OCI-LY7 (cell line): ENCODE data around the gene GLIPR1L1. TPM values are rescaled to one million over a fixed set of nuclear protein-coding genes. Genes with fewer than 3 reads are reported as not detected.

Experiments used
- BruUV-seq: library from RNA; stranded (reverse); fragments of 400-500 nt; replicated peaks from 2 replicates; lab custom pipeline; 2021; lab: Mats Ljungman, UMichigan
- CTCF ChIA-PET: fragments of 300-600 bp; sonication (Branson Sonifier 250); formaldehyde crosslinking; loops from one replicate; lab custom pipeline; 2022; ENCODE audit warnings: antibody characterized with exemption; ENCODE audit not compliant: unreplicated experiment; lab: Charles Lee
- POLR2A ChIA-PET: fragments of 300-600 bp; sonication (Branson Sonifier 250); formaldehyde crosslinking; loops from one replicate; lab custom pipeline; 2022; ENCODE audit warnings: antibody characterized with exemption; lab: Charles Lee
- DNase-seq: peaks from one replicate; pipeline ENCODE4 v3.0.0-alpha.2; 2015; ENCODE audit warnings: low spot score
- H2AFZ ChIP-seq: fragments of 200-600 bp; sonication (generic), shearing (Covaris generic); 2 replicates; pipeline ENCODE4 v1.6.1; 2014; ENCODE audit warnings: mild to moderate bottlenecking, antibody characterized with exemption, low read length, moderate library complexity
- H3K27ac ChIP-seq: fragments of 200-600 bp; sonication (generic); 2 replicates; pipeline ENCODE4 v1.5.1; 2014; ENCODE audit warnings: mixed run types, low read depth, mild to moderate bottlenecking, moderate library complexity, low read length, inconsistent platforms; ENCODE audit not compliant: poor library complexity, severe bottlenecking
- H3K36me3 ChIP-seq: fragments of 200-600 bp; sonication (generic); 2 replicates; pipeline ENCODE4 v1.6.1; 2014; ENCODE audit warnings: mild to moderate bottlenecking, antibody characterized with exemption, low read length, moderate library complexity, mixed read lengths; ENCODE audit not compliant: insufficient read depth
- H3K4me1 ChIP-seq: fragments of 200-600 bp; sonication (generic); 2 replicates; pipeline ENCODE4 v1.5.1; 2014; ENCODE audit warnings: mild to moderate bottlenecking, low read length; ENCODE audit not compliant: insufficient read depth, poor library complexity, severe bottlenecking
- H3K4me2 ChIP-seq: fragments of 200-600 bp; sonication (generic); 2 replicates; pipeline ENCODE4 v1.6.1; 2014; ENCODE audit warnings: mild to moderate bottlenecking, low read length
- H3K4me3 ChIP-seq: fragments of 200-600 bp; sonication (generic); 2 replicates; pipeline ENCODE4 v1.5.1; 2014; ENCODE audit warnings: mild to moderate bottlenecking, low read depth, low read length; ENCODE audit not compliant: poor library complexity, severe bottlenecking
- H3K79me2 ChIP-seq: fragments of 200-600 bp; sonication (generic); 2 replicates; pipeline ENCODE4 v1.6.1; 2016; ENCODE audit warnings: low read depth, mild to moderate bottlenecking, low read length, moderate library complexity, mixed read lengths; ENCODE audit not compliant: insufficient read depth
- H3K9me2 ChIP-seq: fragments of 200-600 bp; sonication (generic); 2 replicates; pipeline ENCODE4 v1.6.1; 2016; ENCODE audit warnings: mild to moderate bottlenecking, low read length, mixed read lengths; ENCODE audit not compliant: insufficient read depth
- H3K9me3 ChIP-seq: fragments of 200-600 bp; sonication (generic); 2 replicates; pipeline ENCODE4 v1.6.1; 2014; ENCODE audit warnings: mild to moderate bottlenecking, mixed run types, low read length, mixed read lengths
- H4K20me1 ChIP-seq: fragments of 200-600 bp; sonication (generic); 2 replicates; pipeline ENCODE4 v1.6.1; 2014; ENCODE audit warnings: mild to moderate bottlenecking, antibody characterized with exemption, low read length, moderate library complexity, mixed read lengths; ENCODE audit not compliant: insufficient read depth
- EZH2phosphoT487 ChIP-seq: fragments of 200-600 bp; sonication (generic); IDR thresholded peaks from 2 replicates; pipeline ENCODE4 v1.6.1; 2018; ENCODE audit warnings: low read depth, borderline replicate concordance, mild to moderate bottlenecking, mixed run types, antibody characterized with exemption, low read length, moderate library complexity, mixed read lengths
- intact Hi-C: fragments of 100-400 bp; cut with micrococcal nuclease; formaldehyde crosslinking; loops from one replicate; pipeline ENCODE4 v1.10.0; 2022; ENCODE audit not compliant: unreplicated experiment
- total RNA-seq, 2 experiments: library from RNA; depleted of rRNA in 1 of 2; stranded (reverse); fragments of >200 nt in 1 of 2; shearing (Covaris generic) in 1 of 2; gene quantifications; 2 replicates each; pipeline ENCODE4 v1.2.3, GENCODE V29; 2014 to 2022
- TF ChIP-seq, protein P1 (sequence below): fragments of 200-600 bp; sonication (generic); conservative IDR thresholded peaks from 2 replicates; pipeline ENCODE4 v1.5.1; 2014; ENCODE audit warnings: mild to moderate bottlenecking, antibody characterized with exemption, low read length, moderate library complexity, mixed read lengths

GLIPR1L1 gene
- total RNA-seq, 2 experiments from 2014 or later = not detected

GRCh38 chr12:75349946-75350345 lies 15.5 kb downstream of the GLIPR1L1 start:
- no peaks in the 10 kb centered on the region for H4K20me1 ChIP-seq
- H3K4me3 ChIP-seq = no peak overlapping the region
- no peaks in the 10 kb centered on the region for H3K9me2 ChIP-seq
- no peak overlapping the region for H2AFZ ChIP-seq
- no peak overlapping the region for H3K4me2 ChIP-seq
- TF ChIP-seq, protein P1, sequence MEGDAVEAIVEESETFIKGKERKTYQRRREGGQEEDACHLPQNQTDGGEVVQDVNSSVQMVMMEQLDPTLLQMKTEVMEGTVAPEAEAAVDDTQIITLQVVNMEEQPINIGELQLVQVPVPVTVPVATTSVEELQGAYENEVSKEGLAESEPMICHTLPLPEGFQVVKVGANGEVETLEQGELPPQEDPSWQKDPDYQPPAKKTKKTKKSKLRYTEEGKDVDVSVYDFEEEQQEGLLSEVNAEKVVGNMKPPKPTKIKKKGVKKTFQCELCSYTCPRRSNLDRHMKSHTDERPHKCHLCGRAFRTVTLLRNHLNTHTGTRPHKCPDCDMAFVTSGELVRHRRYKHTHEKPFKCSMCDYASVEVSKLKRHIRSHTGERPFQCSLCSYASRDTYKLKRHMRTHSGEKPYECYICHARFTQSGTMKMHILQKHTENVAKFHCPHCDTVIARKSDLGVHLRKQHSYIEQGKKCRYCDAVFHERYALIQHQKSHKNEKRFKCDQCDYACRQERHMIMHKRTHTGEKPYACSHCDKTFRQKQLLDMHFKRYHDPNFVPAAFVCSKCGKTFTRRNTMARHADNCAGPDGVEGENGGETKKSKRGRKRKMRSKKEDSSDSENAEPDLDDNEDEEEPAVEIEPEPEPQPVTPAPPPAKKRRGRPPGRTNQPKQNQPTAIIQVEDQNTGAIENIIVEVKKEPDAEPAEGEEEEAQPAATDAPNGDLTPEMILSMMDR = no peak
- TF ChIP-seq EZH2phosphoT487 = no peak
- no peaks in the 10 kb centered on the region for H3K9me3 ChIP-seq
- H3K36me3 ChIP-seq = no peaks in the 10 kb centered on the region
- BruUV-seq = no TSS peak
- no peaks in the 10 kb centered on the region for H3K79me2 ChIP-seq
- DNase-seq = no peak
- ChIA-PET POLR2A (no interaction called here), CTCF (no interaction called here)
- H3K4me1 ChIP-seq = no peaks in the 10 kb centered on the region
- intact Hi-C loops = no loop called here
- no peak overlapping the region for H3K27ac ChIP-seq

DNA sequence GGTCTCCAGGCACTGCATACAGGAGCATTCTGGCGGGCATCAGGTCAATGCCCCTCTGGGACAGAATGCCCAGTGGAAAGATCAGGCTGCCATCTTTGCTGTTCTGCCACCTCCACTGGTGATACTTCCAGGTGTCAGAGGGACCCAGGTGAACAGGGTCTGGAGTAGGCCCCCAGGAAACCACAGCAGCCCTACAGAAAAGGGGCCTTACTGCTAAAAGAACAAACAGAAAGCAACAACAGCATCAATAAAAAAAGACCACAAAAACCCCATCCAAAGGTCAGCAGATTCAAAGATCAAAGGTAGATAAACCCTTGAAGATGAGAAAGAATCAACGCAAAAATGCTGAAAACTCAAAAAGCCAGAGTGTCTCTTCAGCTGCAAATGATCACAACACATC lies 15.9 kb downstream of the GLIPR1L1 start:
- intact Hi-C loops = no loop called here
- Histone ChIP-seq H3K79me2 (no peaks in the 10 kb centered on the region), H3K36me3 (no peaks in the 10 kb centered on the region), H3K27ac (no peak overlapping the region), H3K4me1 (no peaks in the 10 kb centered on the region), H2AFZ (no peak overlapping the region), H3K4me2 (no peak overlapping the region), H3K9me2 (no peaks in the 10 kb centered on the region), H3K9me3 (no peaks in the 10 kb centered on the region), H4K20me1 (no peaks in the 10 kb centered on the region), H3K4me3 (no peak overlapping the region)
- no TSS peak for BruUV-seq
- CTCF ChIA-PET = no interaction called here
- POLR2A ChIA-PET = no interaction called here
- TF ChIP-seq, protein P1 = no peak
- TF ChIP-seq EZH2phosphoT487 = no peak
- DNase-seq = no peak

DNA sequence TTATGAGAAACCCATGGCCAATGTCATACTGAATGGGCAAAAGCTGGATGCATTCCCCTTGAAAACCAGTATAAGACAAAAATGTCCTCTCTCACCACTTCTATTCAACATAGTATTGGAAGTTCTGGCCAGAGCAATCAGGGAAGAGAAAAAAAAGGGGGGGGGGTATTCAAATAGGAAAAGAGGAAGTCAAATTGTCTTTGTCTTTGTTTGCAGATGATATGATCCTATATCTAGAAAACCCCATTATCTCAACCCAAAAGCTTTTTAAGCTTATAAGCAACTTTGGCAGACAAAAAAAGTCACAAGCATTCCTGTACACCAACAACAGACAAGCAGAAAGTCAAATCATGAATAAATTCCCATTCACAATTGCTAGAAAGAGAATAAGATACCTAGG lies 19.5 kb downstream of the GLIPR1L1 start:
- Histone ChIP-seq H3K4me3 (no peak overlapping the region), H3K36me3 (no peaks in the 10 kb centered on the region), H3K4me2 (no peak overlapping the region), H3K27ac (no peak overlapping the region), H3K9me2 (no peaks in the 10 kb centered on the region), H2AFZ (no peak overlapping the region), H3K4me1 (no peaks in the 10 kb centered on the region), H4K20me1 (no peaks in the 10 kb centered on the region), H3K79me2 (no peaks in the 10 kb centered on the region), H3K9me3 (no peaks in the 10 kb centered on the region)
- TF ChIP-seq, protein P1 = no peak
- no peak for DNase-seq
- intact Hi-C loops = no loop called here
- no TSS peak for BruUV-seq
- POLR2A ChIA-PET = interaction anchor here (0.8 kb wide), 1 partner anchor 22 kb away, joined by 3 read pairs; no protein-coding TSS in a partner anchor
- CTCF ChIA-PET = no interaction called here
